Measurements from ENCODE around the gene GALNT9. TPM values are rescaled to one million over a fixed set of nuclear protein-coding genes. Genes with fewer than 3 reads are reported as not detected.

GALNT9 gene
- total RNA-seq, 1 experiment from 2014 or later, result 0.45 TPM

DNA sequence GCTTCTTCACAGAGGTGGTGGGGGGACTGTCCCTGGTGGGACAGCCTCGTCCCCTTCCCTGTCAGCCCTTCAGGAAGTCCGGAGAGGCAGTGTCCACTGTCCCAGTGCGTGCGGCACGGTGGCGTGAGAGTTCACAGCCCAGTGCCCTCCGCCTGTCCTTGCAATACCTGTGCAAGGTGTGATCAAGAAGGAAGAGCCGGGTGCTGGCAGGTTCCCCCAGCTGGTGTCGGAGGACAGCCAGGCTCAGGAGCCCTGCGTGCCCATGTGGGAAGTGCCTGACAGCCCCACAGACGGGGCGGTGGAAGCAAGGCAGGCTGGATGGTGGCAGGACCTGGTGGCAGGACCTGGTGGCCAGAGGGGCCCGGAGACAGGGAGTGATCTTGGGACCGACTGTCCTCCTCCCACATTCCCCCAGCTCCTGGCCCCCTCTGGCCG, 168.8 kb downstream of the GALNT9 start:
- intact Hi-C loops (cut with micrococcal nuclease; ENCODE audit: unreplicated experiment), result no loop called here
- Histone ChIP-seq H3K4me3 (ENCODE audit: low read depth, low read length) (no peak overlapping the region), H3K9me3 (no peaks in the 10 kb centered on the region), H3K27me3 (replicated peaks; ENCODE audit: control insufficient read depth, insufficient read depth, low read length) (no peaks in the 10 kb centered on the region), H3K36me3 (ENCODE audit: control insufficient read depth, insufficient read depth, low read length) (peaks cover 5% of the 10 kb centered on the region), H3K4me1 (no peaks in the 10 kb centered on the region)
- Mint-ChIP-seq H3K4me3 (ENCODE audit: unreplicated experiment) (no peak overlapping the region), H3K9me3 (ENCODE audit: unreplicated experiment) (no peaks in the 10 kb centered on the region), H3K27me3 (ENCODE audit: insufficient read depth, unreplicated experiment) (peaks cover 5% of the 10 kb centered on the region), H3K36me3 (ENCODE audit: insufficient read depth, unreplicated experiment) (peaks cover 5% of the 10 kb centered on the region), H3K27ac (ENCODE audit: unreplicated experiment) (no peak overlapping the region), H3K4me1 (ENCODE audit: low read depth, unreplicated experiment) (no peaks in the 10 kb centered on the region)
- POLR2A ChIA-PET, result no interaction called here
- DNase-seq, result no peak
- TF ChIP-seq CTCF (IDR thresholded peaks at IDR 0.05; ENCODE audit: insufficient read depth in 1 of 2, low read depth in 1 of 2, low read length in 1 of 2, severe bottlenecking in 1 of 2, unreplicated experiment in 1 of 2), result no peak
- no TSS peak for BruUV-seq (replicated peaks)
- CTCF ChIA-PET, result interaction anchor here (0.6 to 1.1 kb wide), 2 partner anchors 202 to 400 kb away, joined by 3 read pairs; no protein-coding TSS in a partner anchor

GRCh38 chr12:132160016-132160415, 169.4 kb downstream of the GALNT9 start:
- POLR2A ChIA-PET, result no interaction called here
- H3K9me3 Mint-ChIP-seq (ENCODE audit: unreplicated experiment), result no peaks in the 10 kb centered on the region
- peaks cover 5% of the 10 kb centered on the region for H3K36me3 ChIP-seq (ENCODE audit: control insufficient read depth, insufficient read depth, low read length)
- H3K27me3 ChIP-seq (replicated peaks; ENCODE audit: control insufficient read depth, insufficient read depth, low read length), result no peaks in the 10 kb centered on the region
- no peaks in the 10 kb centered on the region for H3K9me3 ChIP-seq
- no peaks in the 10 kb centered on the region for H3K4me1 Mint-ChIP-seq (ENCODE audit: low read depth, unreplicated experiment)
- H3K4me3 ChIP-seq (ENCODE audit: low read depth, low read length), result no peak overlapping the region
- no peak for DNase-seq
- H3K4me1 ChIP-seq, result no peaks in the 10 kb centered on the region
- CTCF ChIA-PET, result interaction anchor here (0.6 kb wide), 1 partner anchor 203 kb away, joined by 3 read pairs; no protein-coding TSS in a partner anchor
- TF ChIP-seq CTCF (IDR thresholded peaks at IDR 0.05; ENCODE audit: insufficient read depth in 1 of 2, low read depth in 1 of 2, low read length in 1 of 2, severe bottlenecking in 1 of 2, unreplicated experiment in 1 of 2), result no peak
- H3K36me3 Mint-ChIP-seq (ENCODE audit: insufficient read depth, unreplicated experiment), result peaks cover 5% of the 10 kb centered on the region
- peaks cover 5% of the 10 kb centered on the region for H3K27me3 Mint-ChIP-seq (ENCODE audit: insufficient read depth, unreplicated experiment)
- H3K4me3 Mint-ChIP-seq (ENCODE audit: unreplicated experiment), result no peak overlapping the region
- no peak overlapping the region for H3K27ac Mint-ChIP-seq (ENCODE audit: unreplicated experiment)
- no TSS peak for BruUV-seq (replicated peaks)
- intact Hi-C loops (cut with micrococcal nuclease; ENCODE audit: unreplicated experiment), result no loop called here

DNA sequence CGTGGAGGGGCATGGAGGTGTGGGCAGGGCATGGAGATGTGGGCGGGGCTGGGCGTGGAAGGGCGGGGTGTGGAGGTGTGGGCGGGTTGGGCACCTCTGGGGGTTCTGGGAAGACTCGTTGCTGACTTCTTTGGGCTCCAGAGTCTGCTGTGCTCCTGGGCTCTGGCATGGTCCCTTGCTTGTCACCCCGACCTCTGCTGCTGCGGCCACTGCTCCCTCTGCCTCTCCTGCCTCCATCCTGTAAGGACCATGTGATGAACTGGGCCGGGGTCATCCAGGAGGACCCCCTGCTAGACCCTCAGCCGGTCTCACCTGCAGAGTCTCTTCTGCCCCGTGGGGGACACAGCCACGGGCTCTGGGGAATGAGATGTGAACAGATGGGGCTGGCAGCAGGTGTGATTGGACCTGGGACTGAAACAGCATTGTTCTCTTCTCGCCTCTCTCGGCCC, 169.8 kb downstream of the GALNT9 start:
- Histone ChIP-seq H3K4me1 (no peaks in the 10 kb centered on the region), H3K9me3 (no peaks in the 10 kb centered on the region), H3K4me3 (ENCODE audit: low read depth, low read length) (no peak overlapping the region), H3K36me3 (ENCODE audit: control insufficient read depth, insufficient read depth, low read length) (peaks cover 5% of the 10 kb centered on the region), H3K27me3 (replicated peaks; ENCODE audit: control insufficient read depth, insufficient read depth, low read length) (no peaks in the 10 kb centered on the region)
- no peak for DNase-seq
- Mint-ChIP-seq H3K4me3 (ENCODE audit: unreplicated experiment) (no peak overlapping the region), H3K9me3 (ENCODE audit: unreplicated experiment) (no peaks in the 10 kb centered on the region), H3K36me3 (ENCODE audit: insufficient read depth, unreplicated experiment) (peaks cover 5% of the 10 kb centered on the region), H3K27me3 (ENCODE audit: insufficient read depth, unreplicated experiment) (peaks cover 5% of the 10 kb centered on the region), H3K4me1 (ENCODE audit: low read depth, unreplicated experiment) (no peaks in the 10 kb centered on the region), H3K27ac (ENCODE audit: unreplicated experiment) (no peak overlapping the region)
- ChIA-PET POLR2A (no interaction called here), CTCF (no interaction called here)
- intact Hi-C loops (cut with micrococcal nuclease; ENCODE audit: unreplicated experiment), result no loop called here
- no peak for TF ChIP-seq CTCF (IDR thresholded peaks at IDR 0.05; ENCODE audit: insufficient read depth in 1 of 2, low read depth in 1 of 2, low read length in 1 of 2, severe bottlenecking in 1 of 2, unreplicated experiment in 1 of 2)
- BruUV-seq (replicated peaks), result no TSS peak
